ENCODE data around the gene TCF20. TPM values are rescaled to one million over a fixed set of nuclear protein-coding genes. Genes with fewer than 3 reads are reported as not detected.

Gene TCF20
- total RNA-seq, 6 donors from 2014 or later = 27.5 to 49.9 (median 45.1) TPM

DNA sequence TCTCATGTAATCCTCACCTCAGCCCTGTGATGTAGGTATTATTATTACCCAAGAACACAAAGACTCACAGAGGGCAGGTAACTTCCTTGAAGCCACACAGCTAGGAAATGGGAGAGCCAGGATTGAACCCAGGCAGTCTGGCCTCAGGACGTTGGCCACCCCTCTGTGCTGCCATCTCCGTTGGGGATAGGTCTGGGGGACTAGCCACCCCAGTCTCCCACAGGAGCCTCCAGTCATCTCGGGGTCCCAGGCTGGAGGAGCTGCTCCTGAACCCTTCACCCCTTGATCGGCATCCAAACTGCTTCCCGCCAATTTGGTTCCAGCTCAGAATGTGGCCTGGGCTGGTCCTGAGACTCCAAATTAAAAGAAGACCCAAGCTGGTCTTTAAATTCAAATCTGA, 10.4 kb upstream of the TCF20 start:
- 80 to 93% methylated on average over 3 to 5 of the region's 5 CpGs for whole genome bisulfite sequencing, 2 donors
- peaks cover 0 to 15% (median 6%) of the 10 kb centered on the region in 4 donors for H3K27me3 ChIP-seq
- no peak overlapping the region for H3K27ac ChIP-seq
- ATAC-seq (ENCODE audit: low FRiP score in 2 of 2) (no peak), DNase-seq (no peak)
- no peaks in the 10 kb centered on the region for H3K36me3 ChIP-seq
- no peak for TF ChIP-seq POLR2AphosphoS5 (IDR thresholded peaks at IDR 0.05)
- TF ChIP-seq POLR2A (IDR thresholded peaks at IDR 0.05) = no peak
- TF ChIP-seq, protein P1, sequence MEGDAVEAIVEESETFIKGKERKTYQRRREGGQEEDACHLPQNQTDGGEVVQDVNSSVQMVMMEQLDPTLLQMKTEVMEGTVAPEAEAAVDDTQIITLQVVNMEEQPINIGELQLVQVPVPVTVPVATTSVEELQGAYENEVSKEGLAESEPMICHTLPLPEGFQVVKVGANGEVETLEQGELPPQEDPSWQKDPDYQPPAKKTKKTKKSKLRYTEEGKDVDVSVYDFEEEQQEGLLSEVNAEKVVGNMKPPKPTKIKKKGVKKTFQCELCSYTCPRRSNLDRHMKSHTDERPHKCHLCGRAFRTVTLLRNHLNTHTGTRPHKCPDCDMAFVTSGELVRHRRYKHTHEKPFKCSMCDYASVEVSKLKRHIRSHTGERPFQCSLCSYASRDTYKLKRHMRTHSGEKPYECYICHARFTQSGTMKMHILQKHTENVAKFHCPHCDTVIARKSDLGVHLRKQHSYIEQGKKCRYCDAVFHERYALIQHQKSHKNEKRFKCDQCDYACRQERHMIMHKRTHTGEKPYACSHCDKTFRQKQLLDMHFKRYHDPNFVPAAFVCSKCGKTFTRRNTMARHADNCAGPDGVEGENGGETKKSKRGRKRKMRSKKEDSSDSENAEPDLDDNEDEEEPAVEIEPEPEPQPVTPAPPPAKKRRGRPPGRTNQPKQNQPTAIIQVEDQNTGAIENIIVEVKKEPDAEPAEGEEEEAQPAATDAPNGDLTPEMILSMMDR (IDR thresholded peaks at IDR 0.05) = no peak
- no peak for TF ChIP-seq EP300 (IDR thresholded peaks at IDR 0.05)
- H3K9me3 ChIP-seq = no peaks in the 10 kb centered on the region
- H3K4me3 ChIP-seq = no peak overlapping the region
- peaks cover 13 to 17% (median 16%) of the 10 kb centered on the region in 4 donors for H3K4me1 ChIP-seq

DNA sequence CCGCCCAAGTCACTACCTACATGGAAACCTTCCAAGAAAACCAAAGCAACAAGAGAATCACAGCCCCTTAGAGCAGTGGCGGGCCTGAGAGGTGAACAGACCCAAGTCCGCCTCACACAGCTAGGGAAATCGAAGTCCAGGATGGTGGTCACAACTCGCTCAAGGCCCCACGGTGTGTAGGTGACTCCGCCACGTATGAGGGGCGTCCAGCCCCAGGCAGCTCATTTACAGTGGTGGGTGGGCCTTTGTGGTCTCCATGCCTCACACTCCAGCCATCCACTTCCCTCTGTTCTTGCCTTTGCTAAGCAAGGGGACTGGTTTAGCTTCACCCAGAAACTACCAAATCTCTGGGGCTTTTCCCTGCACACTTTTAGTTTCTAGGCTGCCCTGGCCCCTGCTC, 9.7 kb upstream of the TCF20 start:
- H3K9me3 ChIP-seq = no peaks in the 10 kb centered on the region
- ATAC-seq (ENCODE audit: low FRiP score in 2 of 2) (no peak), DNase-seq (no peak)
- peaks cover 0 to 15% (median 6%) of the 10 kb centered on the region in 4 donors for H3K27me3 ChIP-seq
- TF ChIP-seq EP300 (IDR thresholded peaks at IDR 0.05) (no peak), POLR2AphosphoS5 (IDR thresholded peaks at IDR 0.05) (no peak)
- TF ChIP-seq, protein P1 (IDR thresholded peaks at IDR 0.05) = no peak
- H3K27ac ChIP-seq = no peak overlapping the region
- H3K4me1 ChIP-seq = peaks cover 13 to 17% (median 16%) of the 10 kb centered on the region in 4 donors
- H3K4me3 ChIP-seq = no peak overlapping the region
- H3K36me3 ChIP-seq = no peaks in the 10 kb centered on the region
- WGBS, 2 donors = 89 to 90% methylated on average over 8 to 9 of the region's 9 CpGs

DNA sequence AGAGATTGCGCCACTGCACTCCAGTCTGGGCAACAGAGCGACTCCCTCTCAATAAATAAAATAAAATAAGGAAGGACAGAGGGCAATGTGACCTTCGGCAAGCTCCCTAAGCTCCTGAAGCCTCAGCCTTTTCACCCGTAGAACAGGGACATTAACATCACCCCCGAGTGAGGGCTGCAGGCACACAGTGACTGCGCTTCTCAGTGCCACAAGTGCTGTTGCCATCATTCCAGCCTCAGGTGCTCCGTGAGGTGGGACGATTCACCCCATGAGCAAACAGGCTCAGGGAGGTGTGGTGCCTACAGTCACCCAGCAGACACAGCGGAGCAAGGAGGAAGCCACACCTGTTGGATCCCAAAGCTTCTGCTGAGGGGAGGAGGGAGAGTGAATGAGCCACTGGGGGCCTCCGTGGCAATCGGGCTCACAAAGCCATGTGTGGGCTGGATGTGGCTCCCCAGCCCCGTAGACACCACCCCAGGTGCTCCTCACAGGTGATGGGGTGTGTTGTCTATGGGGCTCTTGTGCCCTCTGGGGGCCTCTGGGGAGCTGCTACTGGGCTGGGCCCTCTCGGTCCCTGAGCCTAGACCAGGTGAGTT, 9.1 kb upstream of the TCF20 start:
- DNase-seq (peak in 1 of 2 donors; percentile 36), ATAC-seq (ENCODE audit: low FRiP score in 2 of 2) (no peak)
- H3K4me1 ChIP-seq = peaks cover 13 to 17% (median 16%) of the 10 kb centered on the region in 4 donors
- no peaks in the 10 kb centered on the region for H3K9me3 ChIP-seq
- no peak overlapping the region for H3K27ac ChIP-seq
- peaks cover 0 to 15% (median 6%) of the 10 kb centered on the region in 4 donors for H3K27me3 ChIP-seq
- WGBS, 2 donors = 80% methylated on average over 5 to 13 of the region's 13 CpGs
- H3K36me3 ChIP-seq = no peaks in the 10 kb centered on the region
- TF ChIP-seq POLR2AphosphoS5 (IDR thresholded peaks at IDR 0.05) = no peak
- no peak for TF ChIP-seq POLR2A (IDR thresholded peaks at IDR 0.05)
- TF ChIP-seq, protein P1 (IDR thresholded peaks at IDR 0.05) = no peak
- no peak for TF ChIP-seq EP300 (IDR thresholded peaks at IDR 0.05)
- no peak overlapping the region for H3K4me3 ChIP-seq

DNA sequence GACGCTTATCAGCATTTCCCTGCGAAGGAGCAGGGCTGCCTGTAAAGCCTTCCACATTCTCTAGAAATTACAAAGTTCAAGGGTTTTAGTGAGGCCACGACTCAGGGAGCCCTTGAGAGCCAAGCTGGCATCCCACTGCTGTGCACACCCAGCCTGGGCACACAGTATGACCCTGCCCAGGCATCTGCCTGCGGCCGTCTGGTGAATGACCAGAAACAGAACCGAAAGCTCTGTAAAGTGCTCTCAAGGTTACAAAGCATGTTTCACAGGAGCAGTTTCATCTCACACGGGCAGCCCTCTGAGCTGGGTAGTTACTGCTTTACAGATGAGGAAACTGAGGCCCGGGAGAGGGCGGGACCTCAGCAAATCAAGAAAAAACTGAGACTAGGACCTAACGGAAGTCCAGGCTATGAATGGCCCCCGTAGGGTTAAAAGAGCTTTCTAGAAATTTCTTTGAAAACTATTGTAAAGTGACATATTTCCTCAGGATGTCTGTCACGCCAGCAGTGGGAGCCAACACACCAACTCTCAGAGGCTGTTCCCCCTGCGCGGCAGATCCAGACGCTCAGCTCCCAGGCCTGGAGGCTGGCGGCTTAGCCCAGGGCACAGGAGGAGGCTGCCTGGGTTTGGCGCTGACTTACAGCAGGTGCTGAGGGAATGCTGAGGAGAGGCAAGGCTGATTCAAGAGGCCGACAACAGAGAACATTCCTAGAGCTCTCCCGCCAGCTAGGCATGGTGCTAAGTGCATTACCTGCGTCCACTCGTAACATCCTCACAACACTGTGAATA, 7.7 kb upstream of the TCF20 start:
- no peak for TF ChIP-seq POLR2A (IDR thresholded peaks at IDR 0.05)
- TF ChIP-seq, protein P1 (IDR thresholded peaks at IDR 0.05) = peak in 1 of 6 experiments; percentile 9
- 54 to 73% methylated on average over 15 to 21 of the region's 21 CpGs for WGBS, 2 donors

More for the DNA sequence above, 7.7 kb upstream of the TCF20 start:
- H3K27ac ChIP-seq = no peak overlapping the region
- H3K9me3 ChIP-seq = no peaks in the 10 kb centered on the region
- H3K4me1 ChIP-seq = peaks cover 3 to 6% (median 5%) of the 10 kb centered on the region in 4 donors
- H3K4me3 ChIP-seq = no peak overlapping the region
- DNase-seq (peak in 1 of 2 donors; percentile 58), ATAC-seq (ENCODE audit: low FRiP score in 2 of 2) (no peak)
- no peaks in the 10 kb centered on the region for H3K36me3 ChIP-seq
- peaks cover 0 to 5% (median 1%) of the 10 kb centered on the region in 4 donors for H3K27me3 ChIP-seq

Data from upper lobe of left lung (tissue), 6 donors.